SJSA1 (cell line): ENCODE measurements around the gene HMGXB4. TPM values are rescaled to one million over a fixed set of nuclear protein-coding genes. Genes with fewer than 3 reads are reported as not detected.

Source experiments
- DNase-seq, 2 experiments: peaks; one replicate each; pipeline ENCODE4 v3.0.0-alpha.2; 2015 to 2020; ENCODE audit warnings: low spot score in 2 of 2, low read depth in 1 of 2
- H3K27ac ChIP-seq: fragments of 250-450 bp; sonication (Bioruptor Pico); 2 replicates; pipeline ENCODE4 v1.5.1; 2020; ENCODE audit warnings: mild to moderate bottlenecking, moderate library complexity
- H3K27me3 ChIP-seq: fragments of 250-450 bp; sonication (Bioruptor Pico); replicated peaks from 2 replicates; pipeline ENCODE4 v1.5.1; 2020; ENCODE audit warnings: mild to moderate bottlenecking, moderate library complexity
- H3K36me3 ChIP-seq: fragments of 250-450 bp; sonication (Bioruptor Pico); 2 replicates; pipeline ENCODE4 v1.5.1; 2020; ENCODE audit warnings: mild to moderate bottlenecking
- H3K4me1 ChIP-seq: fragments of 250-450 bp; sonication (Bioruptor Pico); replicated peaks from 2 replicates; pipeline ENCODE4 v1.6.1; 2021; ENCODE audit warnings: mild to moderate bottlenecking
- H3K4me3 ChIP-seq: fragments of 250-450 bp; sonication (Bioruptor Pico); 2 replicates; pipeline ENCODE4 v1.5.1; 2020; ENCODE audit warnings: mild to moderate bottlenecking
- H3K9me3 ChIP-seq: fragments of 250-450 bp; sonication (Bioruptor Pico); replicated peaks from 2 replicates; pipeline ENCODE4 v1.5.1; 2020; ENCODE audit warnings: mild to moderate bottlenecking
- total RNA-seq: library from RNA; depleted of rRNA; stranded (reverse); fragments of >200 nt; shearing (Covaris generic); gene quantifications from 2 replicates; pipeline ENCODE4 v1.2.3, GENCODE V29; 2014

HMGXB4 gene
- total RNA-seq, 1 experiment from 2014 or later: 24.2 TPM

DNA sequence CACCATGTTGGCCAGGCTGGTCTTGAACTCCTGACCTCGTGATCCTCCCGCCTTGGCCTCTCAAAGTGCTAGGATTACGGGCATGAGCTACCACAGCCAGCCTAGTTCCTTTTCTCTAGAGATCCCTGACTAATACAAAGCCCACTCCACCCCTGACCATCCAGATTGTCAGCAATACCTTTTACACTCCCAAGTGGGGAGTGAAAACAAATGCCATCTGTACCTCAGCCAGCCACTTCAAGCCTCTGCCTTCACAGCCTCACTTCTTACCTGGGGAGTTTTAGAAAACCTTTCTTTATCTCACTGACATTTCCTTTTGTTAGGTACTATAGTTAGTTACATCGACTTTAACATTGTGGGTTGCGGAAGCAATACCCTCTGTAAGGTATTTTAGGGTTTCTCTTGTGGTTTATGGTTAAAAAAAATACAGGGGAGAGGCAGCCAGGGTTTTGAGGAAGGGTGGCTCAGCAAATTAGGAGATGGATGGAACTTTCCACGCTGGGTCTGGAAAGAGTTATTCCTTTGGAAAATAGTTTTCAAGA lies 51.3 kb downstream of the HMGXB4 start:
- Histone ChIP-seq H3K4me3 (no peak overlapping the region), H3K9me3 (no peaks in the 10 kb centered on the region), H3K27me3 (no peaks in the 10 kb centered on the region), H3K36me3 (no peaks in the 10 kb centered on the region), H3K27ac (no peak overlapping the region), H3K4me1 (peaks cover 19% of the 10 kb centered on the region)
- DNase-seq: no peak

DNA sequence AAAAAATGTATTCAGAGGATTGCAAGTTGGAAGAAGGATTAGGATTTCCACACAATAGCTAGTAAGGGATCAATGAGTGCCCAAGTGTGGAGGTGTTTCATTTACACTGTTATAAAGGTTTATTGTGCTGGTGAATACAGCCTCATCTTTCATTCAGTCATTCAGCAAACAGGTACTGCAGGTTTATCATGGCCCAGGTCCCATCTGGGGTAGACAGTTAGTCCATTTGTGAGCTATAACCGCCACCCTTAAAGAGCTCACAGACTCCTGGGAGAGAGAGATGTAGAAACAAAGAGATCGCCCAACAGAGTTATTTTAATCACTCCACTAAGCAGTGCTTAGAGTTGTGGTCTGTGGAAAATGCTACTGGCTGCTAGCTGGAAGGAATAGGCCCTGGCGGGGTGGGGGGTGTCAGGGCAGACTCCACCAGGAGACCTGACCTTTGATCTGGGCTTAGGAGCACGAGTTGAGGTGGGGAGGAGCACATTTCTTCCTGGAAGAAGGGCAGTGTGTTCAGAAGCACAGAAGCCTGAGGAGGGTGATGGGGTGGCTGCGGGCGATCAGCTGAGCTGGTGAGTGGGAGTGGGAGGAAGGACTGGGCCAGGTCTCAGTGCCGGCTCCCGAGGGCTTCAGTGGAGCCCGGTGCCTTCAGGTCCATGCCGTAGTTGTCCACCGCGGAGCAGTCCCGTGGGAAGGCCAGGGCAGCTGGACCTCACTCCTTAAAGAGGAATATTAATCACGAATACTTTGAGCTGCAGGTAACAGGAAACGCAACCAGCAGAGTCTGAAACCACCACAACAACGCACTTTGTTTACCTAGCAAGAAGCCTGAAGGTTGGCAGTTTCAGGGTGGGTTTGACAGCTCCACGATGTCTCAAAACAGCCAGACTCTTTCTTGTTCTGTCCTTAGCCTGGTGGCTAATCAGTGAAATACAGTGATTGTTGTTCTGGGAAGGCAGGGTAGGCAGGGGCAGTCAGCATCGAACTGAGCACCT lies 53.6 kb downstream of the HMGXB4 start:
- Histone ChIP-seq H3K4me3 (no peak overlapping the region), H3K9me3 (no peaks in the 10 kb centered on the region), H3K27ac (no peak overlapping the region), H3K36me3 (no peaks in the 10 kb centered on the region), H3K4me1 (peaks cover 28% of the 10 kb centered on the region), H3K27me3 (no peaks in the 10 kb centered on the region)
- DNase-seq: no peak

DNA sequence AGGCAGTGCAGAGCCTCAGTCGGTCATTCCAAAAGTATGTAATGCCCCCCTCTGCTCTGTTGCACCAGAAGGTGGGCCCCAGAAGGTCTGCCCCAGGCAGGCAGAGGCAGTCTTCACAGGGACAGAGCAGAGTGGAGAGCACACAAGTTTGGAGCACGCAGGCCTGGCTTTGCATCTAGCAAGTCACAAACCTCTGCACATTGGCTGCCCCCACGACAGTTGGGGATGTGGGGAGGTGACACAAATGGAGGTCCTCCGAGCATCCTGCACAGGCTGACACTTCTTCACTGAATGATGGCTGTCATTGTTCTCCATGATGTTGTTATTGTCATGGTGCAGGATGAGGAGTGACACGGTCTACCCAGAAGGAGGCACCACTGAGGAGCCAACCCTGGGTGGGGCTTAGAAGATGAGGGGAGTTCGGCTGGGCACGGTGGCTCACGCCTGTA lies 54.3 kb downstream of the HMGXB4 start:
- no peaks in the 10 kb centered on the region for H3K36me3 ChIP-seq
- no peaks in the 10 kb centered on the region for H3K27me3 ChIP-seq
- H3K9me3 ChIP-seq: no peaks in the 10 kb centered on the region
- no peak overlapping the region for H3K27ac ChIP-seq
- no peak for DNase-seq
- H3K4me1 ChIP-seq: peaks cover 22% of the 10 kb centered on the region
- H3K4me3 ChIP-seq: no peak overlapping the region

DNA sequence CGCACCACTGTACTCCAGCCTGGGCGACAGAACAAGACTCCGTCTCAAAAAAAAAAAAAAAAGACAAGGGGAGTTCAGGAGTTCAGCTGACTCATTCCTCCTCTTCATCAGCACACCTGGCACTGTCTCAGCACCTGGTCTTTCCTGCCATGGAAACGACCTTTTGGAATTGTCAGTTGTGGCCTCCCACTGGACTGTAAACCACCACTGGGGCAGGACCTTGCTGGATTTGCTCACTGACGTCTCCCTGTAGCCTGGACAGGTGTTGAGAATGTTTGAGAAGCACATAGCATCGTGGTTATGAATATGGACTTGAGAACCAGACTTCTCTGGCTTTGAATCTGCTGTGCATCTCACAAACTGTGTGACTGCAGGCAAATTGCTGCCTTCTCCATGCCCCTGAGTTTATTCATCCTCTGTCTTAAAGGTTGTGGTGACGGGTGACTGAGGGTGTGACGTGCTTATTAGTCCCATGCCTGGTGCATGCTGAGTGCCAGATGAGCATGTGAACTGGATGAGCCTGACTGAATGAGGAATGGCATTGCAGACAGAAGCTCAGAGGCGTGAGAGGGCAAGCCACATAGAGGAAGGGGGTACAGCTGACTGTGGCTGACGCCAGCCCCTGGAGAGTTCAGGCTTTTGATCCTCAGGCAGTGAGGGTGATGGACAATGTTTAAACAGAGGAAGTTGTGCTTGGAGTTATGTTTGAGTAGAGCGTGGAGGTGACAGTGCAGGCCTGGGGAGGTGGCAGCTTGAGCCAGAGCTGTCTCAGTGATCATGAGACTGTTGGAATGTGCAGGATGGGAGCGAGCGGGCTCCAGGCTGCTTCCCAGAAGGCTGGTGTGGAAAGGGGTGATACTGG lies 55.1 kb downstream of the HMGXB4 start:
- H3K27me3 ChIP-seq: no peaks in the 10 kb centered on the region
- no peak overlapping the region for H3K4me3 ChIP-seq
- H3K36me3 ChIP-seq: no peaks in the 10 kb centered on the region; the same call in 1 of the 2 replicates
- peak overlapping the region; percentile 40; the same call in 1 of the 2 replicates for H3K27ac ChIP-seq
- H3K9me3 ChIP-seq: no peaks in the 10 kb centered on the region
- no peak for DNase-seq
- peaks cover 19% of the 10 kb centered on the region for H3K4me1 ChIP-seq

DNA sequence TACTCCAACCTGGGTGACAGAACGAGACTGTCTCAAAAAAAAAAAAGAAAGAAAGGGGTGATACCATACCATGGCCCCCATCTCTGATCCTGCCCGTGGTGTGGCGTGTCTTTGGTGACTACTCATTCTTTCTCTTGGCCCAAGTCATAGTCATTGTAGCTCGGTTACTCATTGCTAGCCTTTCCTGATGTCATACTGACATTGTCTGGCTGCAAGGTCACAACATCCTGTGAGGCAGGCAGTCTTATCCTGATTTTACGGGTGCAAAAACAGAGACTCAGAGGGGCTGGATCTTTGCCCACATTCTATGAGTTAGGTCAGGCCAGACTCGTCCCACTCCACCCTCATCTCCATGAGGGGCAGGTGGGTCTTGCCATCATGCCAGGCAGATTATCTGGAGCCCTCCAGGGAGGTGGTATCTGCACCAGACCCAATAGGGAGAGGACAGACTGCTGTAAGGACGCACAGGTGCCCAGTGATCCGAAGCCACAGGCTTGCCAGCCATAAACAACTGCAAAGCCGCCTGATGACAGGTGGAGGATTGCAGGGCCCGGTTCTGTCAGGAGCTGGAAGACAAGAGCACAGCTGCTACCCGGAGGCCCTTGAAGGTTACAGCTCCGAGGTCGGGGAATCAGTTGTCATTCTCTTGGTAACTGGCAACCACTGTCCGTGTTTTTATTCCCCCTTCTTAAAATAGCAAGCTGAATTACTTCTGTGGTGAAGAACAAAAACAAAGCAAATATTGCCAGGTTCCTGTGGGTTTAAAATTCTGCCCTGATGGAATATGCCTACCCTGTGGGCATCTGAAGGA lies 56.2 kb downstream of the HMGXB4 start:
- DNase-seq: peak; percentile 59 to 67
- peak overlapping the region; percentile 40 for H3K27ac ChIP-seq
- peaks cover 19% of the 10 kb centered on the region for H3K4me1 ChIP-seq
- no peaks in the 10 kb centered on the region for H3K27me3 ChIP-seq
- no peaks in the 10 kb centered on the region; the same call in 1 of the 2 replicates for H3K36me3 ChIP-seq
- H3K9me3 ChIP-seq: no peaks in the 10 kb centered on the region
- H3K4me3 ChIP-seq: no peak overlapping the region

DNA sequence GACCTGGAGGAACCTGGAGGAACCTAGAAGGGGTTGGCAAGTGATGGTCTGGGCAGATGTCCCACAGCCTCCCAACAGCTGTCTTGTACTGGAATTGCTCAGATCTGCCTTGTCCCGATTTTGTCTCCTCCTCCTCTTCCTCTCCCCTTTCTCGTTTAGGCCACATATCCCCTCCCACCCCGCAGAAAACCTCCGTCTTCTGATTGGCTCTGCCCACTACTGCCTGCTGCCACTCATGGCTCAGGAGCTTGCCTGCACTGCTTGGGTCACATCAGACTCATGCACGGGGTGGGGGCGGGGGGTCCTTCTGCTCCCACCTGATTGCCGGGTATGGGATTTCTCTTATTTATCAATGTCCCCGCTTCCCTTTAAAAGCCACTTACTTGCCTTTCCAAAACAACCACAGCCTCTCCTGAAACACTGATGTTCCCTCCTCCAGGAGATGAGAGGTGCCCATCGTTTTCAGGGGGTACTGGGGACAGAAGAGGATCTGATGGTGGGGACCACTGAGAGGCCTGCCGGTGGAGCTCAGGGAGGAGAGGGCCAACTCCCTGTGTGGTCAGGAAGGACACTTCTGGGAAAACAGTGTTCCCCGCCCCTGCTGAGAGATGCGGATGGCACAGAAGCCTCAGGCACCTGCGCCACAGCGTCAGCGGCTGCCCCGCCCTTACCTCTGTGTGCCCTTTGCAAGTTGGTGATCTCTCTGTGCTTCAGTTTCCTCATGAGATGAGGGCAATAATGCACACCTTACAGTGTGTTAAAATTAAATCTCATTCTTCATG lies 57.1 kb downstream of the HMGXB4 start:
- no peak for DNase-seq
- H3K4me1 ChIP-seq: peaks cover 19% of the 10 kb centered on the region
- H3K4me3 ChIP-seq: no peak overlapping the region
- H3K27me3 ChIP-seq: no peaks in the 10 kb centered on the region
- H3K27ac ChIP-seq: no peak overlapping the region
- peaks cover 3% of the 10 kb centered on the region; the same call in 1 of the 2 replicates for H3K36me3 ChIP-seq
- no peaks in the 10 kb centered on the region for H3K9me3 ChIP-seq

DNA sequence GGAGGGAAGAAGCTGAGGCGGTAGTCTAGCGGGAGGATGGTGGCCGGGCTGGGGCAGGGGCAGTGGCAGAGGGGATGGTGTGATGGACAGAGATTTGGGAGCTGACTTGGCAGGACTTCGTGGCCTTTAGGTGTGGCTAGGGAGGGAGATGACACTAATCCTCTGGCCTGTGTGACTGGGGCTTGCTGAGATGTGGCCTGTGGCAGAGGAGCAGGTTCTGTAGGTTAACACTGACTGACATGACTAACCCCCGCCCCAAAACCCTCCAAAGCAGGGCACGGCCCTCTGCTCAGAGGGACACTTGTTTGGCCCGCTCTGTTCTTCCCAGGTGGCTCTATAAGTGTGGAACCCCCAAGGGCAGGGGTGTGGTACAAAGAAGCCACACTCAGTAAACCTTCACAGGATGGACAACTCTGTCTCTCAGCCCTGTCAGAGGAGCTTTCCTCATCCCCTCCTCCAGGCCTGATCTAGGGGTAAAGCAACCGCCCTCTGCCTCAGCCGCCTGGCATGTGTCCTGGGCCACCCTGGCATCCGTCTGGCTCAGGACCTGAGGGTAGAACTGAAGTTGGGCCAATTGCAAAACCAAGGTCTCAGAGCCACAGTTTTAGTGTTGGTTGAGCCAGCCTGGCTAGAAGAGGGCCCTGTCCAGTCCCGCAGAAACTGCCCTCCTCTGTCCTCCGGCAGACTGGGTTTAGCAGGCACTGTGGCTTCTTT lies 58.0 kb downstream of the HMGXB4 start:
- no peaks in the 10 kb centered on the region for H3K27me3 ChIP-seq
- no peak overlapping the region for H3K27ac ChIP-seq
- DNase-seq: no peak
- peaks cover 19% of the 10 kb centered on the region for H3K4me1 ChIP-seq
- H3K9me3 ChIP-seq: no peaks in the 10 kb centered on the region
- H3K36me3 ChIP-seq: peaks cover 3% of the 10 kb centered on the region; the same call in 1 of the 2 replicates
- H3K4me3 ChIP-seq: no peak overlapping the region

DNA sequence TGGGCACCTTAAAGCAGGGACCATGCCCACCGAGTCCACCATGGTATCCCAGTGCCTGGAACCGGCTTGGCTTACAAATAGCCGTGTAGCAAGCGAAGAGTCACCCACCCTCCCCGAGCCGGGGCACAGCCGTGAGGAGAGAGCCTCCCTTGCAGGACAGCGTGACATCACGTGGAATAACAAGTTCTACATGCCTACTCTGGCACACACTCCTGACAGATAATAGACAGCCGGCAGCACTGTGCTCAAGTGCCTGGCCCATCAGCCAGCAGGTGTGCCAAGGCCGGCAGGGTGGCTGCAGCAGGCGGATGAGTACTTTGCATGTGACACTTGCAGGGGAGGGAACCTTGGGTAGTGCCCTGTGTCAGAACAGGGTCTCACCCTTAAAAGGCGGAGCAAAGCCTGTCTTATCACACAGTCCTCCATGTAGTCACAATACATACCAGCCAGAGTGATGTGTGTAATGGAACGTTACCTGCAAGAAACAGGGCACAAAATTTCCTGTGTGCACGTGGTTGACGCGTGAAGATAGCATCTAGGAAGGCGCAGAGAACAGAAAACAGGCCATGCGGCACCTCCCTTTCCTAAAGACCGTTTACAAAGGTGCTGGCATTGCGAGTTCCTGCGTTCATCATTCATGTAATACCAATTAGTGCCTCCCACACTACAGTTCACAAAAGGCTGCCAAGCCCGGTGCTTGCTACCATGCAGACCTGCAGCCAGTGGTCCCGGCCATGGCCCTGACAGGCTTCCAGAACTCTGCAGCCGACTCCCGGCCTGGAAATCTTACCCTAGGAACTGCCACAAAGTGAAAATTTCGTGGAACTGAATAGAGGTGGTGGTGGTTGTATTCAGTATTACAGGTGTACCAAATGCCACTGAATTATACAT lies 58.8 kb downstream of the HMGXB4 start:
- H3K27me3 ChIP-seq: no peaks in the 10 kb centered on the region
- H3K27ac ChIP-seq: no peak overlapping the region
- no peak overlapping the region for H3K4me3 ChIP-seq
- no peak for DNase-seq
- H3K36me3 ChIP-seq: peaks cover 3% of the 10 kb centered on the region; the same call in 1 of the 2 replicates
- no peaks in the 10 kb centered on the region for H3K9me3 ChIP-seq
- H3K4me1 ChIP-seq: peaks cover 19% of the 10 kb centered on the region

DNA sequence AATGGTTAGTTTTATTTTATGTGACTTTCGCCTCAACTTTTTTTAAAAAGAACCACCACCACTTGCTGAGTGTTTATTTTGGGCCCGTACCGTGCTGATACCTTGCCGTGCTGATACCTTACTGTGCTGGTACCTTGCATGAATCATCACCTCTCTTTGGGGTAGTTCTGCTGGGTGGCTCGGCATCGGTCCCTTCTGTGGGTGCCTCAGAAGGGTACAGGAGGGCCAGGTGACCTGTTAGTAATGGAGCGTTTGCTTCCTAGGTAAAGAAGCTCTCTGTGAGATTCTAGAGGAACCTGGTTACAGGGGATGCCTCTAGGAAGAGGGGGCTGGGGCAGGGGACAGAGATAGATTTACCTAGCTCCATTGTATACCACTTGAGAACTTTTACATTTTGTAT lies 59.5 kb downstream of the HMGXB4 start:
- H3K27me3 ChIP-seq: no peaks in the 10 kb centered on the region
- peaks cover 3% of the 10 kb centered on the region; the same call in 1 of the 2 replicates for H3K36me3 ChIP-seq
- no peak for DNase-seq
- no peaks in the 10 kb centered on the region for H3K9me3 ChIP-seq
- no peak overlapping the region for H3K4me3 ChIP-seq
- no peak overlapping the region for H3K27ac ChIP-seq
- H3K4me1 ChIP-seq: peaks cover 19% of the 10 kb centered on the region

DNA sequence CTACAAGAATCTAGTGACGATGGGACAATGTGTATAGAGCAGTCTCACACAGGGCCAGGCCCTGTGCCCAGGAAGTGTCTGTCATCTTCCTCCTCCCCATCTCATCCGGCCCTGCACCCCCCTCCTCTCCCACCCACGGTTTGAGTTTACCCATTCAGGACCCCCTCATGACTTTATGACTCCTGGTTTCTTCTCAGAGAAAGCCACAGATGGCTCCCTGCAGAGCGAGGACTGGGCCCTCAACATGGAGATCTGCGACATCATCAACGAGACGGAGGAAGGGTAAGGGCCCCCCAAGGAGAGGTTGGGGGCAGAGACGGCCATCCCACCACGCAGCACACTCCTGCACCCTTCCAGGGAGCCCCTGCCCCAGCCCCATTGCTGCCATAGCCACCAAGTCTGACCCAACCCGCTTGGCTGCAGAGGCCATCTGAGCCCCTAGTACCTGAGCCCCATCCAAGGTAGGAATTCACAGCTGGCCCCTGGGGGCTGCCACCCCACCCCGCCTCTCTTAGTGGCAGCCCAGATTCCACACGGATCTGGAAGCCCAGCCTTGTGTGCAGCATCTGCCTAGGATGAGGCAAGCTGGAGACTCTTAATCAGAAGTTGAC lies 60.5 kb downstream of the HMGXB4 start:
- Histone ChIP-seq H3K4me1 (peaks cover 17% of the 10 kb centered on the region), H3K27ac (no peak overlapping the region), H3K4me3 (no peak overlapping the region), H3K9me3 (no peaks in the 10 kb centered on the region), H3K27me3 (no peaks in the 10 kb centered on the region), H3K36me3 (peaks cover 3% of the 10 kb centered on the region; the same call in 1 of the 2 replicates)
- no peak for DNase-seq
